ENCODE results near the gene CGNL1. TPM values are rescaled to one million over a fixed set of nuclear protein-coding genes. Genes with fewer than 3 reads are reported as not detected.
A peak's percentile ranks its signal among the peaks of the same experiment; 100 is the strongest.

CGNL1 gene
- total and polyA plus RNA-seq, 8 donors = 0.29 to 36.2 (median 19.5) TPM

DNA sequence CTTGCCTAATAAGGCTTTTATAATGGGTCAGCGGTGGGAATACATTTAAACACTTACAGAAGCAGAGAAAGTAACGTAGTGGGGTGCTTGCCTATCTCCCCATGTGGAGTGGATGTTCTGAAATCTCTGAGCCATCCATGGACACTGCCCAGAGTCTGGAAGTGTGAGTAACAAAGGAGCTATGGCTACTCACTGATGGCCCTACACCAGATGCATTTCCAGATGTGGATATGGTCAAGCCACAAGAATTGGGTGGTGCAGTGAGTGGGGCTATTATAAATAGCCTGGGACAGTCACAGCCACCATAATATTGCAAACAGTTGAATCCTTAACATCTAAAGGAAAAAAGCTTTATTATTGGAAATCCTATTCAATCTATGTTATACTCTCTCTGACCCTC, 96.6 kb downstream of the CGNL1 start:
- no peak for DNase-seq
- H3K27me3 ChIP-seq = no peaks in the 10 kb centered on the region
- WGBS, 5 donors = 91 to 97% (median 93%) methylated on average over 2 of the region's 2 CpGs

DNA sequence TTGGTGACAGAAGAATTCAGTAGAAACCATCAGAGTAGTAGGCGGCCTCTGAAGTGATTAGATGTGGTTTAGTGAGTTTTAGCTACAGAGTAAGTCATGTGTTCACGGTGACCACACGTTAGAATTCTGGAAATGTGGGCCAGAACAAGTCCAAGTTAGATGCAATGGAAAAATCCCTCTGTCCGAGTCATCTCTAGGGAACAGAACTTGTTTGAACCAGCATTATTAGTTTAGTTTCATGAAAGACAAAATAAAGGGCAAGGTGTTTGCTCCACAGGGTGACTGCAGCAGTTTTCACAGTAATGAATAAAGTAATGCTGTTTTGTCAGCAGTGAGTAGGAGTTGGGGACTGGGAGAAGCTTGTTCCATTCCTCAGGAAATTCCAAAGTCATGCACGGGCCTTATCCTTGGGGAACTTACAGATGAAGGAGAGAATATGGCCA, 100.2 kb downstream of the CGNL1 start:
- TF ChIP-seq EP300 (IDR thresholded peaks at IDR 0.05) (no peak), POLR2A (IDR thresholded peaks at IDR 0.05) (no peak), POLR2AphosphoS5 (IDR thresholded peaks at IDR 0.05) (no peak)
- TF ChIP-seq, protein P1, sequence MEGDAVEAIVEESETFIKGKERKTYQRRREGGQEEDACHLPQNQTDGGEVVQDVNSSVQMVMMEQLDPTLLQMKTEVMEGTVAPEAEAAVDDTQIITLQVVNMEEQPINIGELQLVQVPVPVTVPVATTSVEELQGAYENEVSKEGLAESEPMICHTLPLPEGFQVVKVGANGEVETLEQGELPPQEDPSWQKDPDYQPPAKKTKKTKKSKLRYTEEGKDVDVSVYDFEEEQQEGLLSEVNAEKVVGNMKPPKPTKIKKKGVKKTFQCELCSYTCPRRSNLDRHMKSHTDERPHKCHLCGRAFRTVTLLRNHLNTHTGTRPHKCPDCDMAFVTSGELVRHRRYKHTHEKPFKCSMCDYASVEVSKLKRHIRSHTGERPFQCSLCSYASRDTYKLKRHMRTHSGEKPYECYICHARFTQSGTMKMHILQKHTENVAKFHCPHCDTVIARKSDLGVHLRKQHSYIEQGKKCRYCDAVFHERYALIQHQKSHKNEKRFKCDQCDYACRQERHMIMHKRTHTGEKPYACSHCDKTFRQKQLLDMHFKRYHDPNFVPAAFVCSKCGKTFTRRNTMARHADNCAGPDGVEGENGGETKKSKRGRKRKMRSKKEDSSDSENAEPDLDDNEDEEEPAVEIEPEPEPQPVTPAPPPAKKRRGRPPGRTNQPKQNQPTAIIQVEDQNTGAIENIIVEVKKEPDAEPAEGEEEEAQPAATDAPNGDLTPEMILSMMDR (IDR thresholded peaks at IDR 0.05) = no peak
- Histone ChIP-seq H3K4me3 (no peak overlapping the region), H3K27me3 (no peaks in the 10 kb centered on the region), H3K9me3 (no peaks in the 10 kb centered on the region), H3K4me1 (peaks cover 18 to 41% (median 32%) of the 10 kb centered on the region in 4 donors), H3K36me3 (peaks cover 0 to 13% (median 0%) of the 10 kb centered on the region in 4 donors), H3K27ac (peak overlapping the region in 3 of 5 donors; percentile 60 to 66 (median 62))
- WGBS, 5 donors = 36 to 55% (median 42%) methylated on average over 5 of the region's 5 CpGs
- DNase-seq = peak in 1 of 2 donors; percentile 42
- intact Hi-C loops (cut with DNase I; ENCODE audit: low total_unique reads) = no loop called here

More for the DNA sequence above, 96.6 kb downstream of the CGNL1 start:
- Histone ChIP-seq H3K36me3 (peaks cover 0 to 23% (median 3%) of the 10 kb centered on the region in 4 donors), H3K9me3 (no peaks in the 10 kb centered on the region), H3K4me3 (no peak overlapping the region), H3K4me1 (peaks cover 11 to 20% (median 16%) of the 10 kb centered on the region in 4 donors), H3K27ac (no peak overlapping the region)
- TF ChIP-seq POLR2A (IDR thresholded peaks at IDR 0.05) = no peak
- TF ChIP-seq EP300 (IDR thresholded peaks at IDR 0.05) = no peak
- TF ChIP-seq, protein P1 (IDR thresholded peaks at IDR 0.05) = no peak
- no peak for TF ChIP-seq POLR2AphosphoS5 (IDR thresholded peaks at IDR 0.05)
- intact Hi-C loops (cut with DNase I; ENCODE audit: low total_unique reads) = no loop called here

GRCh38 chr15:57477736-57478522, 101.6 kb downstream of the CGNL1 start:
- no peaks in the 10 kb centered on the region for H3K27me3 ChIP-seq
- TF ChIP-seq, protein P1 (IDR thresholded peaks at IDR 0.05) = no peak
- TF ChIP-seq POLR2AphosphoS5 (IDR thresholded peaks at IDR 0.05) = peak in 1 of 3 donors; percentile 40
- H3K36me3 ChIP-seq = peaks cover 0 to 7% (median 0%) of the 10 kb centered on the region in 4 donors
- DNase-seq = peak in 1 of 2 donors; percentile 83
- H3K4me1 ChIP-seq = peaks cover 18 to 41% (median 32%) of the 10 kb centered on the region in 4 donors
- intact Hi-C loops (cut with DNase I; ENCODE audit: low total_unique reads) = no loop called here
- peak overlapping the region; percentile 60 to 68 (median 62) for H3K27ac ChIP-seq
- H3K4me3 ChIP-seq = no peak overlapping the region
- H3K9me3 ChIP-seq = no peaks in the 10 kb centered on the region
- 39 to 57% (median 46%) methylated on average over 6 to 9 of the region's 9 CpGs for WGBS, 5 donors

GRCh38 chr15:57479005-57479404, 102.7 kb downstream of the CGNL1 start:
- TF ChIP-seq, protein P1 (IDR thresholded peaks at IDR 0.05) = no peak
- TF ChIP-seq POLR2AphosphoS5 (IDR thresholded peaks at IDR 0.05) = peak in 1 of 3 donors; percentile 32
- no peak for TF ChIP-seq POLR2A (IDR thresholded peaks at IDR 0.05)
- TF ChIP-seq EP300 (IDR thresholded peaks at IDR 0.05) = no peak
- H3K9me3 ChIP-seq = no peaks in the 10 kb centered on the region
- intact Hi-C loops (cut with DNase I; ENCODE audit: low total_unique reads) = no loop called here
- peak overlapping the region; percentile 60 to 66 (median 62) for H3K27ac ChIP-seq
- no peaks in the 10 kb centered on the region for H3K36me3 ChIP-seq
- H3K4me3 ChIP-seq = no peak overlapping the region
- H3K27me3 ChIP-seq = no peaks in the 10 kb centered on the region
- WGBS, 5 donors = 17 to 64% (median 42%) methylated on average over 1 of the region's 1 CpG
- DNase-seq = no peak
- peaks cover 18 to 41% (median 32%) of the 10 kb centered on the region in 4 donors for H3K4me1 ChIP-seq
